GM19395 (cell line): ENCODE results near the gene LCN10.
"Not testable (repeated sequence)": the region's sequence is repeated elsewhere in the genome, so short reads cannot be mapped to it uniquely, and the experiment has no call there.

ENCODE experiments used
- ATAC-seq: cut with Tn5 transposase; IDR thresholded peaks from one replicate; pipeline ENCODE4 v1.9.1; 2021; ENCODE audit warnings: mild to moderate bottlenecking, moderate library complexity; ENCODE audit not compliant: unreplicated experiment

LCN10 gene

DNA sequence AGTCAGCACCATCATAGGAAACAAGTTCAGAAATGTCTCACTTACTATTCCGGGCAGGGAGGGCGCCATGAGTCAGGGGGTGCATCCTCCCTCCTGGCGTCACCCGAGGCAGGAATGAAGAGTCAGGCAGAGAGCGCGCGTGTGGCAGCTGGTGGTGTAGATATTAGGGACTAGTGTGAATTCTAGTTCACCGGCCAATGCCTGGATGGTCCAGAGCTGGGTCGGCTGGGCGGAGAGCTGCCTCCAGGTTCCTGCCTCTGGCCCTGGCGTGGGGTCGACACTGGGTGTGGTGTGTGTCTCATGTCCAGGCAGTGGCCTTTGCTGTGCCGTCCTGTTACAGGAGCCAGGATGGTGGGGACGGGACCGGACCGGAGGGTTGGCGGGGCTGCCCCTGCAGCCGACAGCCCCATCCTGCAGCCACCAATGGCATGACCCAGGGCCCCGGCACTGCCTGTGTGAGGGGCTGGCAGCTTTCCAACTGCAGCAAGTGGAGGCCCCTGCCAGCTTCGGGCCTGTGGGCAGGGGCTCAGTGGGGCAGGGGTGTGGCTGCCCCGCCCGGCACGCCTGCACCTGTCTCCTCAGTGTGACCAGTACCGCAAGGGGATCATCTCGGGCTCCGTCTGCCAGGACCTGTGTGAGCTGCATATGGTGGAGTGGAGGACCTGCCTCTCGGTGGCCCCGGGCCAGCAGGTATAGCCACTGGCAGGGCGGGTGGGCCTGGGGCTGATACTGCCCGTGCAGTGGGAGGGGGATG, 21.2 kb downstream of the LCN10 start:
- ATAC-seq, result no peak

DNA sequence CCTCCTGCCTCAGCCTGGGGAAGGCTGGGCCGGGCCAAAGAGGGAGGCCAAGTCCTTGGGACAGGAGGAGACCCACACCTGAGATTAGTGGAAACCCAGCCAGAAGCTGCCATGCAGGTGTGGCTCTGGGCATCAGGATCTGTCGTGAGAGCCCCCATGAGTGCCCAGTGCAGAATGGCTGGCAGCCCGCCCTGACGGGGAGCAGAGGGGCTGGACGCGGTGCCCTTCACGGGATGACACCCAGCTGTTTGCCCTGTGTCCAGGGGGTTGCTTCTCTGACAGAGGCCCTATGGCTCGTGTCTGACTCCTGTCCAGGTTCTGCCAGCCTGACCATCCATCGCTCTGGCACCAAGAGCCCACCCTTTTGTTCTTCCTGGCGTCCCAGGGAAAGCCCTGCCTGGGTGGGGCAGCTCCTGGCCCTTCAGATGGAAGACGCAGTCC, 21.8 kb downstream of the LCN10 start:
- ATAC-seq, result no peak

DNA sequence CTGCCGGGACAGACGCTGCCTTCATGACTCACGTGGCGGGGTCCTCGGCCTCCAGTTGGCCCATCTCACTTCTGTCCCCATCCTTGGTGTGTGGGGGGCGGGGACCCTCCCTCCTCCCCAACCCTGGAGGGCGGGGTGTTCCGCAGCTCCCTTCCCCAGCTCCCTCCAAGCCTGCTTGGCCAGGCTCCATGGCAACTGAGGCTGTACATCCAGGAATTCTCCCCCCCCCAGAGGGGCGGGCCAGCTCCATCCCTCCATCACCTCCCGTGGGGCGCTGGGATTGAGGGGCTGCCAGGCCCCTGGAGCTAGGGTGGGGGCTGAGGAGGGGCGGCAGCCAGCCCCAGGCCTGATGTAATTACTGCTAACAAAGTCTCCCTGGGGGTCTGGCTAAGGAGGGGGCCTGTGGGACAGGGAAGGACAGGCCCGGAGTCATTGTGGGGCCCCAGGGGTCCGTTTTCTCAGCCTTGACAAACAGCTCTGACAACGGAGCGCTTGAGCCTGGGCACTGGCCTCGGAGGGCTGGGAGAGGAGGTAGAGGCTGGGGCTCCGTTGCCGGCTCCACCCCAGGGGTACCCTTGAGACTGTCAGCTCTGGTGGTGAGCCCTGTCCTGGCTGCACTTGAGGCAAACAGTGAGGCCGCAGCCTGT, 22.4 kb downstream of the LCN10 start:
- ATAC-seq, result no peak

DNA sequence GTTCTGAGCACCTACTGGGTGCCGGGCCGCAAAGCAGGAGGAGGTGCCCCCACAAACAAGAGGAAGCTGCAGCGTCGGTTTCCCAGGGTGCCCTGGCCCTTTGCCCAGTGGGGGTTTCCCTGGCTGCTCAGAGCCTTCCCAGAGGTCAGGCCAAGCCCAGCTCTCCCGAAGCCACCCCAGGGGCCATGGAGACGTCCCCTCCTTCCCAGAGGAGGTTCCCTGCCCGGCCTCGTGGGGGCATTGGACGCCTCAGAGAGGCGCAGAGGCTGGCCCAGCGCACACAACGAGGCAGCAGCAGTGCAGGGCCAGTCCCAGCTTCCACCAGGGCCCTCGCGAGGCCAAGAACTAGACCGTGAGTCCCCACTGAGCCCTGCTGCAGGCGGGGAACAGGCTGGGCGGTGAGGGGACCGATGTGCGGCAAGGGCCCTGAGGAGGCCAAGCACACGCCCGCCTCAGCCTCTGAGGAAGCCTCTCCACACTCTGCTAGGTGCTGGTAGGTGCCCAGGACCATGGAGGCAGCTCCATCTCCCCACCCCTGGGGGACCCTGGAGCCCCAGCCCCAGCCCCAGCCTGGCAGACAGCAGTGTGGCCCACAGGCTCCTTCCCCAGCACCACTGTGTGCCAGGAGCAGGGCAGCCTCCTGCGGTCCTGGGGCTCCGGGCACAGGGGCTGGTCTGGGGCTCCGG, 23.4 kb downstream of the LCN10 start:
- ATAC-seq, result no peak

DNA sequence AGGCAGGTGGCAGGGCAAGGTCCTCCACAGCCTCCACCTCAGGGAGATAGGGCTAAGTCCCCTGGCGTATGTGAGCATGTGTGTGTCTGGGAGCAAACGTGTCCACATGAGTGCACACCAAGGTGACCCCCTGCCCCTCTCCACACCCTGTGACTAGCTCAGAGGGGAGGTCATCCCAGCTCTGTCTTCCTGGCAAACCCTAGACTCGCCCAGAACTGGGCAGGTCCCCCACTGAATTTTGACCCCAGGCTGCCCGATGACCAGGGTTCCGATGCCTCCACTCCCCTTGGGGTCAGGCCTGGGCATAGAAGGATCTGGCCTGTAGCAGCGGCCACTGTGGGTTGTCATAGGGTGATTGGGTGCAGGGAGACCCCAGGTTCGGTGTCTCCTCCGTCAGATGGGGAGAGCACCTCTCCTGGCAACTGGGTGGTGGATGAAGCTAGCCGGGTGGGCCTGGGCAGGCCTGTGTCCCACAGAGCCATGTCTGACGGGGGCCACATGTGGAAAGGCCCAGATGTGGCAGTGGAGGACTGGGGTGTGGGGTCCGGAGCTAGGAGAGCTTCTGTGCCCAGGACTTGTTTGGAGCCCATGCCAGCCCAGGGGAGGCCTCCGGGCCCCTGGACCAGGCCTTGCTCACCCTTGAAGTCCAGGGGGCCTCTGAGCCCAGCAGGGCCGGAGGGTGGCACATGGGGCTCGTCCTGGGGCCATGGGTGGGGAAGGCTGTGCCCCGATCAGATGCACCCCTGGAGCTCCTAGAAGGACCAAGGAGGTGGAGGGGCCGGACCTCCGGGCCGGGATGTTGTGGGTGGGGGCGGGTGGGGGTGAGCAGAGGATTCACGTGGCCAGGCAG, 24.2 kb downstream of the LCN10 start:
- ATAC-seq, result no peak

DNA sequence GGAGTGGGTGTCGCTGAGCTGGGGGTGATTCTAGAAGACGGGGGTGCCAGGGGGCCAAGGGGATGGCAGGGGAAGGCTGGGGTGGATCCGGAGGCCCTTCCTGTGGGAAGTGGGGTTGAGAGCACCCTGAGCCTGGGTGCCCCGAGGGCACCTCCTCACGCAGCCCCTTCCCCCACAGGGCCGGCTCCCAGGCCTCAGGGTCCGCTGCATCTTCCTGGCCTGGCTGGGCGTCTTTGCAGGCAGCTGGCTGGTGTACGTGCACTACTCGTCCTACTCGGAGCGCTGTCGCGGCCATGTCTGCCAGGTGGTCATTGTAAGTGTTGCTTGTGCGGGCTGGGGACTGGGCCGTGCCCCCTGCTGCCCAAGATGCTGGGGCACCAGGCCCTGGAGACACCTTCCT, 25.3 kb downstream of the LCN10 start:
- ATAC-seq, result no peak

DNA sequence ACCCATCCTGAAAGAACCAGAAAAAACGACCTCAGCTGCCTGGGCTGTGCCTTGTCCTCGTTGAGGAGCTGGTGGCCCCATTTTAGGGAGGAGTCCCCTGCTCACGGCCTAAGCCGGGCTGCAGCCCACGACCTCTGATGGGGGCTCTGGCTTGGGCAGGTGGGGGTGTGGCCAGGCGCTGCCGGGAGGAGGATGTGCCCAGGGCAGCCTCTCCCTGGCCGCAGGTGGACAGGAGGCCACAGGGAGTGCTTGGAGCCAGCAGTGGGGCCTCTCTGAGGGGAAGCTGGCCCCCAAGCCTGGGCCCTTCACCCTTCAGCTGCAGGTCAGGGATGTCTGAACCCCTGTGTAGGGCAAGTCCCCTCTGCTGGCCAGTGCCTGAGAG, 27.9 kb downstream of the LCN10 start:
- ATAC-seq, result no peak

DNA sequence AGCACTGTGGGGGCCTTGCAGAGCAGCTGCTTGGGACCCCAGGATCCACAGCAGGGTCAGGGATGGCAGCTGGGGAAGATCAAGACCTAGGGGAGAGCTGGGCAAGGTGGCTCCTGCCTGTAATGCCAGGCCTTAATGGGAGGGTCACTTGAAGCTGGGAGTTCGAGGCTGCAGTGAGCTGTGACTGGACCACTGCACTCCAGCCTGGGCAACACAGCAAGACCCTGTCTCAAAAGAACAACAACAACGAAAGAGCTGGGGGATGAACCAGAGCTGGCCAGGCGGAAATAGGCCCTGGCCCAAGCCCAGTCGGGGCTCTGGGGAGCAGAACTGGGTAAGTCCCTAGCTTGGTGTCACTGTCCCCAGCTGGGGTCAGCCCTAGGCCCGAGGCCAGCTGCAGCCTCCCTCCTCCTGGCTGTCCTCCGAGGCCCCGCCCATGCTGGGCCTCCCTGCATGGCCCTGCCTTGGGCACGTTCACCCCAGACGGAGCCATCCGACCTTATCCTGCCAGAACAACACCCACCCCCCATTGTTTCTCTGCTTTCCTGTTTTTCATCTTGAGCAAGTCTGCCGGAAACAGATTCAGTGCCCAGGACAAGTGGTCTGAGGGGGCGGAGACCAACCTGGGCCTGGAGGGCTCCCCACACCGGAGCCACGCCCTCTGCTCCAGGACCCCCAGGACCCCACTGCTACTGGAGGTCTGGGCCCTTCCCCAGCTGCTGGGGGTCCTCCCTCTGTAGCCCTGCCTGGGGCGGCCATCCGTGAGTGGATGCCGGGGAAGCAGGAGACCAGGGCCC, 28.4 kb downstream of the LCN10 start:
- no peak for ATAC-seq

DNA sequence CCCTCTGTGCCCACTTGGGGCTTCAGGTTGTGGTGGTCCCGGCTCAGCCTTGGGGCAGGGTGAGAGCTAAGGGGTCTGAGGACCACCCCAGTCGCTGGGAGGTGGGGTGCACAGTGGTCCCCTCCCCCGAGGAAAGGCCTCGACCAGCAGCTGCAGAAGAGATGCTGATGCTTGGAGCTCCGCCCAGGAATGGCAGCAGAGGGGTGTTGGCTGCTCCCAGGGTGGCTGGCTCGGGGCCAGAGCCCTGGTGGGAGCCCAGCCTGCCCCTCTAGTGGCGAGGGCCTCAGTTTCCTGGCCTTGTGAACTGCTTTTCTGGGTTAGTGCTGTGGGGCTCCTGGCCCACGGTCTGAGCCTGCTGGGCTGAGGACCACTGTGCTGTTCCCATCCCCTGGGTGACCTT, 29.2 kb downstream of the LCN10 start:
- no peak for ATAC-seq

DNA sequence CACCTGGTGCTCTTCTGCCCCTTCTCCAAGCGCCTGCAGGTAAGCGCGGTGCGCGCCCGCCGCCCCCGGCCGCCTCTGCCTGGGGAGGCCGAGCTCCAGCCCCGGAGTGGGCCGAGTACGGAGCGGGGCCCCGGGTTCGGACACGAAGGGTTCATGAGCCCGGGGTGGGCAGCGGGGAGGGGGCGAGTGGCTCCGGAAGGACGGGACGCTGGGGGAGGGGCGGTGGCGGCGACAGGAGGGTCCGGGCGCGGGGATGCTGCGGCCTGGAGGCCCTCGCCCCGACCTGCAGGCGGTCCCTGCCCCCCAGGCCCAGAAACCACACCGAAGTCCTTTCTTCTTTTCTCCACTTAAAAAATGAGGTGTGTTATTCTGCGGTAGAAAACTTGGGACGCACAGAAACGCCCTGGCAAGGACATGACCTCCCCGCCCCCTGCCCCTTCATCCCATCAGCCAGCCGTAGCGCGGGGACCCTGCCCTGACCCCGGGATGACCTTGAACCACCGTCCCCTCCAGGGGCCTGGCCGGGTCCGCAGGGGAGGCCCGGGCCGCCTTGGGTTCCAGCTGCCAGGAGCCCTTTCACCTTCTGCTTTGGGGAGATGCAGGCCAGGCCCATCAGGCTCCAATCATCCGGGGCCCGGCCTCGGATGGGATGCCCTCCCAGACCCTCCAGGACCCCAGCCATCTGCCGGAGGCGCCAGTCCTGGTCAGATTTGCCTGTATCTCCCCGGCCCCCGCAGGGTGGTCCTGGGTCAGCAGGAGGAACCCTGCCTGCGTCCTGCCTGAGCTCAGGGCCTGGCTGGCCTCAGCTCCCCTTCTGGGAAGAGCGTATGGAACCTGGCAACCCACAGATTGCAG, 29.8 kb downstream of the LCN10 start:
- ATAC-seq, result no peak

DNA sequence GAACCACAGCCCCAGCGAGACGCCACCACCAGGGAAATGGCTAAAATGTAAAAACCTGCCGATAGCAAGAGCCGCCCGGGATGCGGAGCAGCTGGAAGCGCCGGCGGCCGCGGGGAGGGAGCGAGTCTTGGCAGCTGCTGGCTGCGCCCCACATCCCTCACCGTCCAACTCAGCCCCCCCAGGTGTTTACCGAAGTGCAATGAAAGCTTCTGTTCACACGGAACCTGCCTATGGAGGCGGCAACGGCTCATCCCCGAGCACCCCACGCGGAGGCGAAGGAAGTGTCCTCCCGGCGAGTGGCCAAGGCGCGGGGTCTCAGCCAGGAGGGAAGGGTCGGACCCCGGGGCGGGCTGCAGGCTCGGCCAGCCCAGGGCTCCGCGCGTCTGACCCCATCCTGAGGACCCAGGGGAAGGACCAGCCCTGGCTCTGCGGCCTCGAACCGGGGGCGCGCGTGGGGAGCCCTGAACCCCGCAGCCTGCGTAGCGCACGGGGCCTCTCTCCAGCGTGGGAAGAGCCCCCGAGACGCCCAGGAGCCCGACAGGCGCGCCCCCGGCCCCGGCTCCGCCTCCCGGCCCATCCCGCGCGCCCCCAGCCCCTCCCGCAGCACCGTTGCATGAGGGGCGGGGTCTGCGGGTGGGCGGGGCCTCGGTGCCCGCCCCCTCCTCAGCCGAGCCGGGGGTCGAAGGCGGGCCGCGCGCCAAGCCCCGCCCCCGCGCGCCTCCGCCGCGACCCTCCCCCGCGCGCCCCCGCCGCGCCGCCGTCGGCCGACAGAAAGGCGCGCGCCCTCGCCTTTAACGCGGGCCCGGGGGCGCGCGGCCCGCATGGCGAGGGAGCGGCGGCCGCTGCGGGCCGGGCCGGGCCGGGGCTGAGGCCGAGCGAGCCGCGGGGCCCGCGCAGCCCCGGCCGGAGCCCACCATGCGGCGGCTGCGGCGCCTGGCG, 30.7 kb downstream of the LCN10 start, which contains the start of gene DIPK1B:
Gene DIPK1B (plus strand): TSS at position 822 of the 939 bp plus-strand sequence. CDS start 94 bp downstream, at position 916.
- ATAC-seq, result no peak

DNA sequence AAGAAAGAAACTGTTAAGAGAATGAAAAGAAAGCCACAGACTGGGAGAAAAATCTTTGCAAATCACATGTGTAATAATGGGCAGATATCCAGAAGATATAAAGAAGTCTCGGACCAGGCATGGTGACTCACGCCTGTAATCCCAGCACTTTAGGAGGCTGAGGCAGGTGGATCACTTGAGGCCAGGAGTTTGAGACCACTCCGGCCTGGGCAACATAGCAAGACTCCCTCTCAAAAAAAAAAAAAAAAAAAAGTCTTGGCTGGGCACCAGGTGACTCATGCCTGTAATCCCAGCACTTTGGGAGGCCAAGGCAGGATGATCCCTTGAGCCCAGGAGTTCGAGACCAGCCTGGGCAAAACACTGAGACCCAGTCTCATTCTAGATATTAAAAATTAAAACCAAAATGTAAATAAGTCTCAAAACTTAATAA, 31.5 kb downstream of the LCN10 start:
- ATAC-seq, result not testable (repeated sequence)

DNA sequence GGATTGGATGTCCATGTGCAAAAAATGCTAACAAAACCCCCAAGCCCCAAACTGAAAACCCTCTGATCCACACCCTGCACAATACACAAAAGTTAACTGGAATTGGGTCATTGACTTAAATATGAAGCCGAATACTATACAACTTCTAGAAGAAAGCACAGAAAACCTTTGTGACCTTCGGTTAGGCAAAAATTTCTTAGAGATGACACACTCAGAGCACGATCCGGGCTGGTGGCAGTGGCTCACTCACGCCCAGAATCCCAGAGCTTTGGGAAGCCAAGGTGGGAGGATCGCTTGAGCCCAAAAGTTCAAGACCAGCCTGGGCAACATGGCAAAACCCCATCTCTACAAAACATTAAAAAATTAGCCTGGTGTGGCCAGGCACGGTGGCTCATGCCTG, 32.2 kb downstream of the LCN10 start:
- ATAC-seq, result no peak

DNA sequence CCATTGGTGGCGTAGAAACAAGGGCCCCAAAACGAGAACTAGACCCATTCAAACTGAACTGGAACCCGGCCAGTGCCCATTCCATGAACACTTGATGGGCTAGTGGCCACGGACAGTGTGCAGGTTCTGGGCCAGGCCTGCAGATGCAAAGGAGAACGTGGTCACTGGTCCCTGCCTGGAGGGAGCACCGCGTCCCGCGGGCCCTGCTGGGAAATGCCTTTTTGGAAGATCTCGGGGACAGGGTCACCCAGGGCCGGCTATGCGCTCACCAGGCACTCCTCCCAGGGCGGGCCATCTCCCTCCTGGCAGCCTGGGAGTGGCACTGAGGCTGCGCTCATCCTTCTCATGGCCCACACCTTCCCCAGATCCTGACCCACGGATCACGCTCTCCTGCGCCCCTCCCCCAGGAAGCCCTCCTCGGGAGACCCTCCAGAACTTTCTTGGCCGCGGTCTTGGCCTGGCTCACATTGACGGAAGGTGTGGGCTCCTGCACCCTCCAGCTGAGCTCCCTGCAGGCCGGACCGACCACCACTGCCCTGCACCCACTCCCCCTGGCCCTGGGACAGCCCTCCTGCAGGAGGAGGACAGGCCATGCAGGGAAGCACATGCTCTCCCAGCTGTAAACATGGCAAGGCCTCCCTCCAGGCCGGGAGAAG, 33.2 kb downstream of the LCN10 start:
- ATAC-seq, result no peak

DNA sequence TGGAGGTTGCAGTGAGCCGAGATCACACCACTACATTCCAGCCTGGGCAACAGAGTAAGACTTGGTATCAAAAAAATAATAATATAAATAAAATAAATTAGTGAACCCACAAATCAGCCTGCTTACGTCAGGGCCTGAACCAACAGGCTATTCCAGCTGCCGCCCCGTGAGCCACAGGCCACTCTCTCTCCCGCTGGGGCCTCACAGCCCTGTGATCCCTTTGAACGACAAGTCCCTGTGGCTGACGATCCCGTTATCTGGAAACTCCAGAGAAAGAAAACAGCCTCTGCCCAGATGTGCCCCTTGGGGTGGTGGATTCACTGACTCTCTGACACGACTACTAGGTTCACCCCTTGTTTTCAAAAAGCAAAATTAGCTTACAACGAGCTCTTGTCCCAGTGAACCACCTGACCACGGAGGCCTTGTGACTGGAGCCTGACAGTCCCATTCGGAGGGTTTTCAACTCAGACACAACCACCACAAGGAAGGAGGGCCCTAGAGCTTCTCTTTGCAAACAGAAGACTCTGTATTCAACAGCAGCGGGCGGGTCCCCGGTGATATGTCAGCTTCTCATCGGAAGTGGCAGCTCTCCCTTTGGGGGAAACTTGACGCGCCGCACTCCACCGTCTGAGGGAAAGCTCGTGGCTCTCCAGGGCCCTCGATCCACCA, 34.8 kb downstream of the LCN10 start:
- ATAC-seq, result no peak

DNA sequence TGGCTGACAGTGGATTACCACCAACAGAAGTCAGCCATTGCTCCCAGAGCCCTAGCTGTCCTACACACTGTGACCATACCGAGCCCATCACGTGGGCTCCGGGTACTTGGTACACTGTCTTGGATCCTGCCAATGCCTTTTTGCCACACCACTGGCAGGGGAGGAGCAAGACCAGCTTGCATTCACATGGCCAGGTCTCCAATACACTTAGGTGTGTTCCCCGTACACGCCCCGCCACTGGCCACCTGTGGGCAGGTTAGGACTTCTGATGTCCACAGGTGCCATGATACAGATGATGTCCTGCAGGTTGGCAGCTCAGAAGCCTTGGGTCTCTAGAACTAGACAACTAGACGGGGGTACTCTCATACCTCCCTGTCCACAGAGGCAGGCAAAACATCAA, 35.7 kb downstream of the LCN10 start:
- no peak for ATAC-seq

DNA sequence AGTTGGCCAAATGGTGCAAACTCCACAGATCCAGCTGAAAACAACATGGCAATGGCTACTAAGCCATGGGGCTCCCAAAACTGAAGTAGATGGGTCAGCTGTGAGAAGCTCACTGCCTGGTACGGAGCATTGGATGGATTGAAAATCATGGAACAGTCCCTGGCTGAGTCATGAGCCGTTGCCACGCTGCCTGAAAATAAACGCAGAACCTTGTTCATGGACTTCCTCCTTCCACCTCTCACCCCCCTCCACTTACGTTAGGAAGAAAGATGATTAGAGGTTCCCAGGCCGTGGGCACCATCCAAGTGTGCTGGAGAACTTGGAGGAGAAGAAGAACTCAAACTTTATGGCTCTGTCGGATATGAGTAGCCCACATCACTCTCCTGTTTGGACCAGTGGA, 37.2 kb downstream of the LCN10 start:
- no peak for ATAC-seq
